ENCODE measurements around the gene IL1RAP.

DNA sequence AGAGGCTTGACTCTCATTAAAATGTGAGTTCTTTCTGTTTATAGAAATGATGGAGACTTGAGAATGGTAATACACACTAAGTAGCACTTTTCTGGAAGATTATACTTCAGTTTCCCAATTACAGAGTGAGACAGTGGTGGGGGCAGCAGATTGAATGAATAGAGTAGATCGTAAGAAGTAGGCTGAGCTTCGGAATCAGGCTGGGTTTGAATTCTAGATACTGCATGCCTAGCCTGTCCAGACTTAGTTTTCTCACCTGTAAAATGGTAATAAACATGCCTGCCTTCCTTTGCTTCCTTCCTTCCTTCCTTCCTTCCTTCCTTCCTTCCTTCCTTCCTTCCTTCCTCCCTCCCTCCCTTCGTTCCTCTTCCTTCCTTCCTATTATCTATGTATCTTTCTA lies 8.1 kb downstream of the IL1RAP start:
- TF ChIP-seq, protein P1, sequence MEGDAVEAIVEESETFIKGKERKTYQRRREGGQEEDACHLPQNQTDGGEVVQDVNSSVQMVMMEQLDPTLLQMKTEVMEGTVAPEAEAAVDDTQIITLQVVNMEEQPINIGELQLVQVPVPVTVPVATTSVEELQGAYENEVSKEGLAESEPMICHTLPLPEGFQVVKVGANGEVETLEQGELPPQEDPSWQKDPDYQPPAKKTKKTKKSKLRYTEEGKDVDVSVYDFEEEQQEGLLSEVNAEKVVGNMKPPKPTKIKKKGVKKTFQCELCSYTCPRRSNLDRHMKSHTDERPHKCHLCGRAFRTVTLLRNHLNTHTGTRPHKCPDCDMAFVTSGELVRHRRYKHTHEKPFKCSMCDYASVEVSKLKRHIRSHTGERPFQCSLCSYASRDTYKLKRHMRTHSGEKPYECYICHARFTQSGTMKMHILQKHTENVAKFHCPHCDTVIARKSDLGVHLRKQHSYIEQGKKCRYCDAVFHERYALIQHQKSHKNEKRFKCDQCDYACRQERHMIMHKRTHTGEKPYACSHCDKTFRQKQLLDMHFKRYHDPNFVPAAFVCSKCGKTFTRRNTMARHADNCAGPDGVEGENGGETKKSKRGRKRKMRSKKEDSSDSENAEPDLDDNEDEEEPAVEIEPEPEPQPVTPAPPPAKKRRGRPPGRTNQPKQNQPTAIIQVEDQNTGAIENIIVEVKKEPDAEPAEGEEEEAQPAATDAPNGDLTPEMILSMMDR (IDR thresholded peaks at IDR 0.05), result no peak
- TF ChIP-seq POLR2AphosphoS5 (IDR thresholded peaks at IDR 0.05) (no peak), POLR2A (IDR thresholded peaks at IDR 0.05) (no peak)

All from prostate gland (tissue), 2 donors.